HL-60 (cell line): ENCODE data around the gene LRIT1.
"Not testable (repeated sequence)": the region's sequence is repeated elsewhere in the genome, so short reads cannot be mapped to it uniquely, and the experiment has no call there.

Experiments used
- DNase-seq, 2 experiments: peaks; one replicate each; pipeline ENCODE4 v3.0.0-alpha.2; 2010 to 2020; ENCODE audit warnings: low read depth in 1 of 2, low spot score in 1 of 2
- H3K27ac ChIP-seq: fragments of 250-450 bp; sonication (Bioruptor Pico); replicated peaks from 2 replicates; pipeline ENCODE4 v1.5.1; 2020; ENCODE audit warnings: mild to moderate bottlenecking, moderate library complexity
- H3K27me3 ChIP-seq: fragments of 250-450 bp; sonication (Bioruptor Pico); 2 replicates; pipeline ENCODE4 v1.5.1; 2021; ENCODE audit warnings: mild to moderate bottlenecking, moderate library complexity; ENCODE audit not compliant: insufficient read depth, poor library complexity, severe bottlenecking
- H3K4me3 ChIP-seq: replicated peaks from 2 replicates; pipeline ENCODE4 v1.5.1; 2011; ENCODE audit warnings: mild to moderate bottlenecking, control low read depth, low read length; ENCODE audit not compliant: insufficient read depth
- GABPA ChIP-seq: IDR thresholded peaks from 2 replicates; pipeline ENCODE4 v1.6.1; 2012; ENCODE audit warnings: low read depth
- POLR2AphosphoS5 ChIP-seq: IDR thresholded peaks from 2 replicates; pipeline ENCODE4 v1.6.1; 2012; ENCODE audit warnings: low read depth
- REST ChIP-seq: IDR thresholded peaks from 2 replicates; pipeline ENCODE4 v1.6.1; 2012; ENCODE audit warnings: low read depth; ENCODE audit not compliant: insufficient replicate concordance
- SPI1 ChIP-seq: IDR thresholded peaks from 2 replicates; pipeline ENCODE4 v1.6.1; 2012; ENCODE audit warnings: low read depth, mild to moderate bottlenecking, borderline replicate concordance
- TF ChIP-seq, protein P1 (sequence below): IDR thresholded peaks from one replicate; pipeline ENCODE4 v1.5.1; 2011; ENCODE audit warnings: low read length, control low read depth, inconsistent platforms; ENCODE audit not compliant: insufficient read depth

LRIT1 gene

GRCh38 chr10:84288151-84288550 lies 46.8 kb upstream of the LRIT1 start:
- no peak for TF ChIP-seq POLR2AphosphoS5
- TF ChIP-seq, protein P1, sequence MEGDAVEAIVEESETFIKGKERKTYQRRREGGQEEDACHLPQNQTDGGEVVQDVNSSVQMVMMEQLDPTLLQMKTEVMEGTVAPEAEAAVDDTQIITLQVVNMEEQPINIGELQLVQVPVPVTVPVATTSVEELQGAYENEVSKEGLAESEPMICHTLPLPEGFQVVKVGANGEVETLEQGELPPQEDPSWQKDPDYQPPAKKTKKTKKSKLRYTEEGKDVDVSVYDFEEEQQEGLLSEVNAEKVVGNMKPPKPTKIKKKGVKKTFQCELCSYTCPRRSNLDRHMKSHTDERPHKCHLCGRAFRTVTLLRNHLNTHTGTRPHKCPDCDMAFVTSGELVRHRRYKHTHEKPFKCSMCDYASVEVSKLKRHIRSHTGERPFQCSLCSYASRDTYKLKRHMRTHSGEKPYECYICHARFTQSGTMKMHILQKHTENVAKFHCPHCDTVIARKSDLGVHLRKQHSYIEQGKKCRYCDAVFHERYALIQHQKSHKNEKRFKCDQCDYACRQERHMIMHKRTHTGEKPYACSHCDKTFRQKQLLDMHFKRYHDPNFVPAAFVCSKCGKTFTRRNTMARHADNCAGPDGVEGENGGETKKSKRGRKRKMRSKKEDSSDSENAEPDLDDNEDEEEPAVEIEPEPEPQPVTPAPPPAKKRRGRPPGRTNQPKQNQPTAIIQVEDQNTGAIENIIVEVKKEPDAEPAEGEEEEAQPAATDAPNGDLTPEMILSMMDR = no peak
- no peak for TF ChIP-seq SPI1
- TF ChIP-seq GABPA = no peak
- no peak for TF ChIP-seq REST

GRCh38 chr10:84286695-84287094 lies 45.3 kb upstream of the LRIT1 start:
- Histone ChIP-seq H3K4me3 (no peak overlapping the region), H3K27me3 (peaks cover 4% of the 10 kb centered on the region), H3K27ac (no peak overlapping the region)
- DNase-seq = no peak
- TF ChIP-seq, protein P1 = no peak
- TF ChIP-seq REST = no peak
- TF ChIP-seq SPI1 = no peak
- TF ChIP-seq POLR2AphosphoS5 = no peak
- no peak for TF ChIP-seq GABPA

More at GRCh38 chr10:84288151-84288550, 46.8 kb upstream of the LRIT1 start:
- no peak for DNase-seq
- no peak overlapping the region for H3K4me3 ChIP-seq
- peaks cover 4% of the 10 kb centered on the region for H3K27me3 ChIP-seq
- H3K27ac ChIP-seq = no peak overlapping the region

DNA sequence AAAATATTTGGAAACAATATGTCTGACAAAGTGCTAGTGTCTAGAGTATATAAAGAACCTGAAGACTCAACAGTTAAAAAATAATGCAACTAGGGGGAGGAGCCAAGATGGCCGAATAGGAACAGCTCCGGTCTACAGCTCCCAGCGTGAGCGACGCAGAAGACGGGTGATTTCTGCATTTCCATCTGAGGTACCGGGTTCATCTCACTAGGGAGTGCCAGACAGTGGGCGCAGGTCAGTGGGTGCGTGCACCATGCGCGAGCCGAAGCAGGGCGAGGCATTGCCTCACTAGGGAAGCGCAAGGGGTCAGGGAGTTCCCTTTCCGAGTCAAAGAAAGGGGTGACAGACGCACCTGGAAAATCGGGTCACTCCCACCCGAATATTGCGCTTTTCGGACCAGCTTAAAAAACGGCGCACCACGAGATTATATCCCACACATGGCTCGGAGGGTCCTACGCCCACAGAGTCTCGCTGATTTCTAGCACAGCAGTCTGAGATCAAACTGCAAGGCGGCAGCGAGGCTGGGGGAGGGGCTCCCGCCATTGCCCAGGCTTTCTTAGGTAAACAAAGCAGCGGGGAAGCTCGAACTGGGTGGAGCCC lies 38.6 kb upstream of the LRIT1 start:
- H3K4me3 ChIP-seq, H3K27ac ChIP-seq, H3K27me3 ChIP-seq, DNase-seq: not testable (repeated sequence)

GRCh38 chr10:84270708-84271107 lies 29.4 kb upstream of the LRIT1 start:
- TF ChIP-seq REST (no peak), SPI1 (no peak), GABPA (no peak), POLR2AphosphoS5 (no peak)
- TF ChIP-seq, protein P1 = no peak
- H3K4me3 ChIP-seq = no peak overlapping the region
- H3K27ac ChIP-seq = no peak overlapping the region
- no peak for DNase-seq
- H3K27me3 ChIP-seq = peaks cover 2% of the 10 kb centered on the region
